Subcutaneous abdominal adipose tissue (tissue), 5 donors: Measurements from ENCODE around the gene ACSS3.
"Not testable (repeated sequence)": the region's sequence is repeated elsewhere in the genome, so short reads cannot be mapped to it uniquely, and the experiment has no call there.

Experiments used
- H3K27ac ChIP-seq: one replicate; pipeline ENCODE4 v1.7.0; 2013; ENCODE audit warnings: low read depth, mild to moderate bottlenecking, inconsistent platforms, low read length, moderate library complexity
- H3K27me3 ChIP-seq, 5 donors: one replicate each; pipeline ENCODE4 v1.7.0; 2013; ENCODE audit warnings: low read length in 5 of 5, inconsistent platforms in 1 of 5; ENCODE audit not compliant: control insufficient read depth in 5 of 5, insufficient read depth in 4 of 5
- H3K36me3 ChIP-seq, 5 donors: one replicate each; pipeline ENCODE4 v1.7.0; 2013; ENCODE audit warnings: low read length in 5 of 5; ENCODE audit not compliant: control insufficient read depth in 5 of 5, insufficient read depth in 5 of 5
- H3K4me1 ChIP-seq, 5 donors: one replicate each; pipeline ENCODE4 v1.7.0; 2013; ENCODE audit warnings: low read length in 5 of 5, mild to moderate bottlenecking in 3 of 5, moderate library complexity in 1 of 5; ENCODE audit not compliant: control insufficient read depth in 5 of 5, insufficient read depth in 5 of 5
- H3K4me3 ChIP-seq, 5 donors: one replicate each; pipeline ENCODE4 v1.7.0; 2013; ENCODE audit warnings: low read length in 5 of 5, low read depth in 1 of 5
- H3K9ac ChIP-seq, 5 donors: one replicate each; pipeline ENCODE4 v1.7.0; 2013; ENCODE audit warnings: low read length in 5 of 5, mild to moderate bottlenecking in 4 of 5, moderate library complexity in 3 of 5
- H3K9me3 ChIP-seq, 5 donors: one replicate each; pipeline ENCODE4 v1.7.0; 2013; ENCODE audit warnings: low read length in 5 of 5; ENCODE audit not compliant: control insufficient read depth in 5 of 5
- donor health status: healthy.
- donor health status: healthy.
- donor health status: healthy.
- donor health status: healthy.
- donor health status: healthy.

The ACSS3 gene, protein sequence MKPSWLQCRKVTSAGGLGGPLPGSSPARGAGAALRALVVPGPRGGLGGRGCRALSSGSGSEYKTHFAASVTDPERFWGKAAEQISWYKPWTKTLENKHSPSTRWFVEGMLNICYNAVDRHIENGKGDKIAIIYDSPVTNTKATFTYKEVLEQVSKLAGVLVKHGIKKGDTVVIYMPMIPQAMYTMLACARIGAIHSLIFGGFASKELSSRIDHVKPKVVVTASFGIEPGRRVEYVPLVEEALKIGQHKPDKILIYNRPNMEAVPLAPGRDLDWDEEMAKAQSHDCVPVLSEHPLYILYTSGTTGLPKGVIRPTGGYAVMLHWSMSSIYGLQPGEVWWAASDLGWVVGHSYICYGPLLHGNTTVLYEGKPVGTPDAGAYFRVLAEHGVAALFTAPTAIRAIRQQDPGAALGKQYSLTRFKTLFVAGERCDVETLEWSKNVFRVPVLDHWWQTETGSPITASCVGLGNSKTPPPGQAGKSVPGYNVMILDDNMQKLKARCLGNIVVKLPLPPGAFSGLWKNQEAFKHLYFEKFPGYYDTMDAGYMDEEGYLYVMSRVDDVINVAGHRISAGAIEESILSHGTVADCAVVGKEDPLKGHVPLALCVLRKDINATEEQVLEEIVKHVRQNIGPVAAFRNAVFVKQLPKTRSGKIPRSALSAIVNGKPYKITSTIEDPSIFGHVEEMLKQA

GRCh38 chr12:81077686-81078441 lies at the start of gene ACSS3:
Gene ACSS3, plus strand, starts transcription at chr12:81078079. Its CDS starts 42 bp downstream, at chr12:81078121.
- Histone ChIP-seq H3K27ac (peak within 1 kb of the TSS; percentile 93), H3K9ac (peak within 1 kb of the TSS; percentile 64 to 88 (median 73)), H3K9me3 (no peaks in the 10 kb centered on the region), H3K36me3 (no peaks in the 10 kb centered on the region), H3K4me1 (peaks cover 0 to 44% (median 36%) of the 10 kb centered on the region in 5 donors), H3K4me3 (peak within 1 kb of the TSS; percentile 69 to 89 (median 84)), H3K27me3 (peaks cover 0 to 4% (median 0%) of the 10 kb centered on the region in 5 donors)

DNA sequence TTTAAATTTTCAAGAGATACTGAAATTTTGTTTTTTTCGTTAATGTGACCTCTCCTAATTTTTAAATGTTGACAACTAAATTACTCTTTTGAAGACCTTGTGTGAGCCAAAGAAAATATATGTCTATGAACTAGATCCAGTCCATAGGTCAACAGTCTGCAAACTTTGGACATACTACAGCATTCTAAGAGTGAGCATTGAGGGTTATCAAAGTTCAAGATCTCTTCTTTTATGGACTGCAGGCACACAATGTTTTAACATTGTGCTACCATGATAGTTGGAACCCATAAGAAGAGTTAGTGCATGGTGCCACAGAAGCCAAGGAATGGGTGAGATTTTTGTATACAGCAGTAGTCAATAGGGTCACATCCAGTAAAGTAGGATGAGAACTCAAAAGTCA lies 43.0 kb upstream of the ACSS3 start:
- Histone ChIP-seq H3K36me3 (no peaks in the 10 kb centered on the region), H3K9me3 (peaks cover 0 to 3% (median 2%) of the 10 kb centered on the region in 5 donors), H3K4me3 (no peak overlapping the region), H3K4me1 (no peaks in the 10 kb centered on the region), H3K27ac (no peak overlapping the region), H3K27me3 (no peaks in the 10 kb centered on the region), H3K9ac (no peak overlapping the region)

DNA sequence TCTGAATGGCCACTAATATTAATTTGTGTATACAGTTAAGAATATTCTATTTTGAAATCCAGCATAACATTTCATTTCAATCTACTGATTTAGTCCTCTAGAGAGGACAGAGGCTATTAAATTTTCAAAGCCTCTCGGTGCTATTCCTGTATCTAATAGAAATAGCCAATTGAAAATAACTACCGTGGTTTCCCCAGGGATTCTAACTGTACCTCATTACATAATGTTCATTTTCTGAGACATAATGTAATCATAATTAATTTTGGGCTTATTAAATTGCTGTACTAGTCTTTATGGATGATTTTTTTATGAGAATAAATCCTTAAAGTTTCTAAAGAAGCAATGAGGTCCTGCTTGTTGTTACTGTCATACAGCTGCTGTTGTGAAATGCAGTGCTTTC lies 38.6 kb upstream of the ACSS3 start:
- Histone ChIP-seq H3K9me3 (no peaks in the 10 kb centered on the region), H3K4me3 (no peak overlapping the region), H3K4me1 (no peaks in the 10 kb centered on the region), H3K27ac (no peak overlapping the region), H3K27me3 (no peaks in the 10 kb centered on the region), H3K36me3 (no peaks in the 10 kb centered on the region), H3K9ac (no peak overlapping the region)

DNA sequence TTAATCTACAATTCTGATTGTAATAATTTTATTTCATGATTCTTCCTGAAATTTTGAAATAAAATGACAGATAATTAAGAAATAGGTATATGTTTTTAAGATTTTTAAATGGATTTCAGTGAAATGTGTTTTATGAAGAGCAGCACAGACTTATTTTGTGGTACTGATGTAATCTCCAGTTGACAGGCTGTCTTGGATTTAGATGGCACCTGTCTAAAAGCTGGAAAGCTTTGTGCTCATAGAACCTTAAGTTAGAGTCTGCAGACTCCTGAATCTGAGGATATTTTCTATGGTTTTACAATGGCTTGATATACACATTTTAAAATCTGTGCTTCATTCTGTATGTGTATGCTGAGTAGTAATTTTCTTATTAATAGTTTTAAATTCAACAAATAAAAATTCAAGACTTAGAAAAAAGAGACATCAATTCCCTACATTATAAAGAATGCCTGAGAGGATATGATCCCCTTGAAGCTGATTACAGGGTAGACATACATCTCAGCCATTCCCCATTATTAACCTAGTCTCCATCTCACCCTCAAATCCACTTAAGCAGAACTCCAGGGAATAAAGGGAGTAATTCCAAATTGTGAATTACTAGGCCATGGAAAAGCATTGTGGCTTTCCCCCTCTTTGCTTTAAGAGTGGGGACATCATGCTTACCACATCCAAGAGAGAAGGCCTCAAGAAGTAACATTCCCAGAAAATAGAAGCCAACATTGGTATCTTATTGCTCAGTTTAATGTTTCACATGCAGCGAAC lies 33.7 kb upstream of the ACSS3 start:
- Histone ChIP-seq H3K36me3 (no peaks in the 10 kb centered on the region), H3K27ac (no peak overlapping the region), H3K9me3 (no peaks in the 10 kb centered on the region), H3K4me1 (no peaks in the 10 kb centered on the region), H3K9ac (no peak overlapping the region), H3K4me3 (no peak overlapping the region), H3K27me3 (no peaks in the 10 kb centered on the region)

DNA sequence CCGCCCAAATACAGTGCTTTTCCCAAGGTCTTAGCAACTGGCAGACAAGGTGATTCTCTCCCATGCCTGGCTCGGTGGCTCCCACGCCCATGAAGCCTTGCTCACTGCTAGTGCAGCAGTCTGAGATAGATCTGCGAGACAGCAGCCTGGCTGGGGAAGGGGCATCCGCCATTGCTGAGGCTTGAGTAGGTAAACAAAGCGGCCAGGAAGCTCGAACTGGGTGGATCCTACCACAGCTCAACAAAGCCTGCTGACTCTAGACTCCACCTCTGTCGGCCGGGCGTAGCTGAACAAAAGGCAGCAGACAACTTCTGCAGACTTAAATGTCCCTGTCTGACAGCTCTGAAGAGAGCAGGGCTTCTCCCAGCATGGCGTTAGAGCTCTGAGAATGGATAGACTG lies 12.9 kb upstream of the ACSS3 start:
- H3K4me1 ChIP-seq, H3K27me3 ChIP-seq, H3K4me3 ChIP-seq, H3K27ac ChIP-seq, H3K9ac ChIP-seq, H3K9me3 ChIP-seq, H3K36me3 ChIP-seq: not testable (repeated sequence)

- Histone ChIP-seq H3K9me3 (no peaks in the 10 kb centered on the region), H3K9ac (no peak overlapping the region), H3K4me1 (no peaks in the 10 kb centered on the region), H3K36me3 (no peaks in the 10 kb centered on the region), H3K4me3 (no peak overlapping the region), H3K27me3 (no peaks in the 10 kb centered on the region), H3K27ac (no peak overlapping the region)
These were observed 7.0 kb upstream of the ACSS3 start for GRCh38 chr12:81070846-81071245.

DNA sequence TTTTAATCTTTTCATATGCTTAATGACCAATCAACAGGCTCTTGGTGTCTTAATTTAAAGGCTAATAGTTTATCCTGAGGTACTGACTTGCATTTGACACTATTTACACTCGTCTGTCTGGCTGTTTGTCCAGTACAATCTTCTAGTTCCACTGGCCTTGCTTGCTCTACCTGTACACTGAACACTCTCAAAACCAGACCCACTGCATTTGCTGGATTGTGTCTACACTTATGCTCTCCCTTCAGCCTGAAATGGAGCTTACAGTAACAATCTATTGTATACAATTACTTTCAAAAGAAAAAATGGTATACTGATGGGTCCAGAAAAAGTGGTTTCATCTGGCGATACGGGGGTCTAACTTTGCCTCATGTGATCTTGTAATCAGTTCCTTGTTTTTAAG lies 2.3 kb upstream of the ACSS3 start:
- peaks cover 0 to 31% (median 17%) of the 10 kb centered on the region in 5 donors for H3K4me1 ChIP-seq
- no peak overlapping the region for H3K9ac ChIP-seq
- H3K27ac ChIP-seq: no peak overlapping the region
- H3K36me3 ChIP-seq: no peaks in the 10 kb centered on the region
- H3K27me3 ChIP-seq: peaks cover 0 to 4% (median 0%) of the 10 kb centered on the region in 5 donors
- no peak overlapping the region for H3K4me3 ChIP-seq
- H3K9me3 ChIP-seq: no peaks in the 10 kb centered on the region

GRCh38 chr12:81077329-81077685 lies 572 bp upstream of the ACSS3 start:
- Histone ChIP-seq H3K27ac (peak overlapping the region; percentile 93), H3K9ac (peak overlapping the region; percentile 49 to 88 (median 70)), H3K4me3 (peak overlapping the region; percentile 69 to 86 (median 83)), H3K9me3 (no peaks in the 10 kb centered on the region), H3K27me3 (peaks cover 0 to 4% (median 0%) of the 10 kb centered on the region in 5 donors), H3K4me1 (peaks cover 0 to 42% (median 33%) of the 10 kb centered on the region in 5 donors), H3K36me3 (no peaks in the 10 kb centered on the region)

GRCh38 chr12:81078469-81079196 lies 754 bp downstream of the ACSS3 start:
- peaks cover 0 to 51% (median 40%) of the 10 kb centered on the region in 5 donors for H3K4me1 ChIP-seq
- peak overlapping the region; percentile 93 for H3K27ac ChIP-seq
- H3K27me3 ChIP-seq: peaks cover 0 to 4% (median 0%) of the 10 kb centered on the region in 5 donors
- no peaks in the 10 kb centered on the region for H3K9me3 ChIP-seq
- H3K9ac ChIP-seq: peak overlapping the region; percentile 64 to 88 (median 73)
- peak overlapping the region; percentile 69 to 89 (median 84) for H3K4me3 ChIP-seq
- no peaks in the 10 kb centered on the region for H3K36me3 ChIP-seq
